ENCODE measurements around the gene SNRK.
"Not testable (repeated sequence)": the region's sequence is repeated elsewhere in the genome, so short reads cannot be mapped to it uniquely, and the experiment has no call there.

The SNRK gene

GRCh38 chr3:43346978-43347749 lies 60.8 kb downstream of the SNRK start:
- DNase-seq: no peak

DNA sequence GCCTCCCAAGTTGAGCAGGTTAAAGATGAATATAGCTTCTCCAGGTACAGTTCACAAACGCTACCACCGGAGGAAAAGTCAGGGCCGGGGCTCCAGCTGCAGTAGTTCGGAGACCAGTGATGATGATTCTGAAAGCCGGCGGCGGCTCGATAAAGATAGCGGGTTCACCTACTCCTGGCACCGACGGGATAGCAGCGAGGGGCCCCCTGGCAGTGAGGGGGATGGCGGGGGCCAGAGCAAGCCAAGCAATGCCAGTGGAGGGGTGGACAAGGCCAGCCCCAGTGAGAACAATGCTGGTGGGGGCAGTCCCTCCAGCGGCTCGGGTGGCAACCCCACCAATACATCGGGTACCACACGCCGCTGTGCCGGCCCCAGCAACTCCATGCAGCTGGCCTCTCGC lies 61.4 kb downstream of the SNRK start:
- DNase-seq: no peak

GRCh38 chr3:43348350-43348749 lies 62.0 kb downstream of the SNRK start:
- no peak for DNase-seq

- DNase-seq: no peak
Observed at GRCh38 chr3:43348852-43349574, 62.7 kb downstream of the SNRK start.

- DNase-seq: no peak
Observed at GRCh38 chr3:43349716-43350115, 63.4 kb downstream of the SNRK start.

- DNase-seq: no peak
Observed at GRCh38 chr3:43353393-43353792, 67.1 kb downstream of the SNRK start.

- no peak for DNase-seq
Observed at GRCh38 chr3:43353923-43354670, 67.8 kb downstream of the SNRK start.

DNA sequence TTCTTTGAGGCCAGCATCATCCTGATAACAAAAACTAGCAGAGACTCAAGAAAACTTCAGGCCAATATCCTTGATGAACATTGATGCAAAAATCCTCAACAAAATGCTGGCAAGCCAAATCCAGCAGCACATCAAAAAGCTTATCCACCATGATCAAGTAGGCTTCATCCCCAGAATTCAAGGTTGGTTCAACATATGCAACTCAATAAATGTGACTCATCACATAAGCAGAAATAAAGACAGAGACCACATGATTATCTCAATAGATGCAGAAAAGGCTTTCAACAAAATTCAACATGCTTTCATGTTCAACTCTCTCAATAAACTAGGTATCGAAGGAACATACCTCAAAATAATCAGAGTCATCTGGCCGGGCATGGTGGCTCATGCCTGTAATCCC lies 69.7 kb downstream of the SNRK start:
- not testable (repeated sequence) for DNase-seq

- DNase-seq: no peak
Observed at GRCh38 chr3:43361077-43361476, 74.7 kb downstream of the SNRK start.

DNA sequence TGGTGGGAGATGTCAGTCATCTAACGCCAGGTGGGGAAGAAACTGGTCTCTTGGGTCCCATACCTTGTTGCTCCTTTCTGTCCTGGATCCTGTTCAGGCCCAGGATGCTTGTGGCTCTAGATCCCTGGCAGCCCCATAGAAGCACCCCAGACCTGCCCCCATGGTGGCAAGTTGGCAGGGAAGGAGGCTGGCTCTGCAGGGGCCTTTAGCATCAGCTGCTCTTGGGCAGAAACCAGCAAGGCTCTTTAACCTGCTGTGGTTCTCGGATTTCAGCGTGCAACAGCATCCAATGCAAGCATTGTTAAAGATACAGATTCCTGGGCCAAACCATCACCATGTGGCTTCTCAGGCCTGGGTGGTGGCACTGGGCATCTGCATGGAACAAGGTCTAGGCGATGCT lies 75.8 kb downstream of the SNRK start:
- no peak for DNase-seq

DNA sequence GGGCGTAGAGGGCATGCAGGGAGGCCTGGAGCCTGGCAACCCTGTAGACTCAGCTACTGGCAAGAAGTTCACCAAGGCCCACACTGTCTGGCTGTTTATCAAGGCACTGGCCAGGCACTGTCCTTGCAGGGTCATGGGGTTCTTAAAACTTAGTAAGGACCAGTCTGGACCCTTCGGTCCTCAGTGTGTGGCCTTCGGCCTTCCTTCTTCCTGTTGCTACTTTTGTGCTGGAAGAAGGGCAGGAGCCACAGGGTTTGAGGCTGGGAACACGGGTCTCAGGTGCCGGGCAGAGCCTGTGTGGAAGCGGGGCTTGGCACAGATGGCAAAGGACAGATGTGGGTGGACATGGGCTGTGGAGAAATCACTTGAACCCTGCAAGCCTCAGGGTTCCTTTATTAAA lies 76.6 kb downstream of the SNRK start:
- no peak for DNase-seq

- no peak for DNase-seq
Observed at GRCh38 chr3:43363621-43364266, 77.4 kb downstream of the SNRK start.

DNA sequence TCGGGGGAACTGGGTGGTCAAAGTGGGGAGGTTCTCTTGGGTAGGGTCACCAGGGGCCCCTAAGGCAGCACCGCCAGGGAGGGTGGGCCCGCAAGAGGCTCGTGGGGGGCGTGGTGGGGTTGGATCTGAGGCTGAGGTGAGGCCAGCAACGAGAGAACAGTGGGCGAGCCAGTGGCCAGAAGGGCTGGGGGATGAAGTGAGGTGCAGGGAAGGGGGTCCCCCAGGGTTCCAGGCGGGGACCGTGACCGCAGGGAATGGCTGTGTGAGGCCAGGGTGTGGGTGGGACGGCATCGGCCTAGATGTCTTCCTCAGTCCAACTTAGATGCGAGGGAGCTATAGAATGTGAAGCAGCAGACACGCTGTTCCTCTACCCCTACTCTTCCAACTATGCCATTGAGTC lies 78.2 kb downstream of the SNRK start:
- DNase-seq: no peak

DNA sequence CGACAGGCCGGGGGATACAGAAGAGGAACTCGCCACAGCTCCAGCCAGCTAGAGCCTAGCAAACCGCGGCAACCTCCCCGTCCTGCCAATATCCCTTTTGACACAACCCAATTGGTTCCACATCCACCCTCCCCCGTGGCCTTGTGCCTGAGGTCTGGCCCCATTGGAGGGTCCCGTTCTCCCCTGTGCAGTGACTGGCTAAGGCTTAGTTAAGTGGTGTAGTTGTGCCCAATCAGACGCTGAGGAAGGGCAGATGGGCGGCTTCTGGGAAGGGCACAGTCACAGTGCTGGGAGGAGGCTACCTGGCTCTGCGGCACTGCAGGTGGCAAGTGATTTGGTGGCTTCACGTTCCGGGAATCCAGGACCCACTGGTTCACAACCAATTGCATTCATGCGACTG lies 78.6 kb downstream of the SNRK start:
- no peak for DNase-seq

GRCh38 chr3:43365601-43366305 lies 79.4 kb downstream of the SNRK start:
- no peak for DNase-seq

DNA sequence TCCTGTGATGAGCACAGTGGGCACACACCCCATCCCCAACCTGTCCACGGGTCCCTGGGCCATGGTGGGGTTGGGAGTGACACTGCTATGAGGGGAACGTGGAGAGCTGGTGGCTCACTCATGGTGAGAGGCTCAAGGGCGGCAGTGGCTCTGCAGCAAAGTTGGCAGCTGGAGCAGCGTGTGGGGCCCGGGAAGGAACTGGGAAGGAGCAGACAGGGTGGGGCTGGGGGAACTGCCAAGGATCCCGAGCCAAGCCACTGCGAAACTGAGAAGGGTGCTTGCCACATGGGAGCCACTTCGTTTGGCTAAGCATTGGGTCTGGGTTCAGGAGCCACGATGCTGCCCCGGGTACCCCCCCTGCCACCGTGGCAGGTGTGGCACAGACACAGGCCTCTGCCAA lies 80.1 kb downstream of the SNRK start:
- DNase-seq: no peak

- DNase-seq: no peak
Observed at GRCh38 chr3:43366885-43367284, 80.5 kb downstream of the SNRK start.

GRCh38 chr3:43369404-43370292 lies 83.3 kb downstream of the SNRK start:
- DNase-seq: peak; percentile 86 to 96

- DNase-seq: peak; percentile 77 to 90
Observed at GRCh38 chr3:43370293-43370980, 84.1 kb downstream of the SNRK start.

DNA sequence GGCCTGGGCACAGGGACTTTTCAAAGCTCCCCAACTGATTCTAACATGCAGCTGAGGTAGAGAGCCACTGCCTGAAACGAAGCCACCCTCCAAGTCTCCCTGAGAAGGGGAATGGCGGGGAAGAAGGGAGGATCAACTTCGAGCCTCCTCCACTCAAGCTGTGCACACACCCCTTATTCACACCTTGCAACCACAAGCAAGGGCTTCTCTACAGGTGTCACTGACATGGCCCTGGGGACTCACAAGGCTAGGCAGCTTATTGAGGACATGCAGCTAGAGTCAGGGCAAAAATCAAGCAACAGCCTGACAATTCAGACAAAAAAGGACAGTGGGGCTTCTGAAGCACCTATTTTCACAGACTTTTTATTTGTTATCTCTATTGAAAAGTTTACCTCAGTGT lies 85.2 kb downstream of the SNRK start:
- no peak for DNase-seq

Data from inflammatory macrophage treated with lipopolysaccharide for 1 hour (primary cell).